Heart left ventricle (tissue), 13 donors: ENCODE measurements around the gene SYPL1.

Source experiments
- POLR2A ChIP-seq, 2 donors: fragments of 450-650 bp; IDR thresholded peaks; one replicate each; pipeline ENCODE4 v1.6.1; 2017; ENCODE audit warnings: antibody characterized with exemption in 2 of 2, mild to moderate bottlenecking in 2 of 2, moderate library complexity in 2 of 2
- TF ChIP-seq, protein P1 (sequence below), 12 donors: fragments of 200-600 bp; sonication (generic) in 4 of 12; IDR thresholded peaks; one replicate each; pipeline versions ENCODE4 v1.5.0 to v1.8.0; 2018 to 2022; ENCODE audit warnings: antibody characterized with exemption in 12 of 12, mild to moderate bottlenecking in 5 of 12
- donor health status: ischemic (EF 13 %, LVEDD 7.1; RV severe dilation, severe dysfunction).
- donor health status: DM: no; HTN: yes; CAD: no.
- donor health status: DM: no; HTN: no; CAD: no.
- donor health status: ischemic (EF 25% LVEDD 6.9; RV normal size, moderate dysfunction).
- donor health status: ischemic (EF 25% LVEDD 5.7; RV mildly dilated, moderate dysfunction).
- donor health status: ischemic (EF 35%, LVEDD 5.7; RV mildly dilated, moderate dysfunction).
- donor health status: nonischemic (EF 11% LVEDD 7.7; RV severe dilation, severe dysfunction).
- donor health status: DM: yes; HTN: yes; CAD: no.
- donor health status: PGD.
- donor health status: ischemic (EF 29% LVEDD 5.4; RV normal size, mild dysfunction).
- donor health status: nonischemic (EF 23%, LVEDD 6.1; RV moderate dilation, normal function).

DNA sequence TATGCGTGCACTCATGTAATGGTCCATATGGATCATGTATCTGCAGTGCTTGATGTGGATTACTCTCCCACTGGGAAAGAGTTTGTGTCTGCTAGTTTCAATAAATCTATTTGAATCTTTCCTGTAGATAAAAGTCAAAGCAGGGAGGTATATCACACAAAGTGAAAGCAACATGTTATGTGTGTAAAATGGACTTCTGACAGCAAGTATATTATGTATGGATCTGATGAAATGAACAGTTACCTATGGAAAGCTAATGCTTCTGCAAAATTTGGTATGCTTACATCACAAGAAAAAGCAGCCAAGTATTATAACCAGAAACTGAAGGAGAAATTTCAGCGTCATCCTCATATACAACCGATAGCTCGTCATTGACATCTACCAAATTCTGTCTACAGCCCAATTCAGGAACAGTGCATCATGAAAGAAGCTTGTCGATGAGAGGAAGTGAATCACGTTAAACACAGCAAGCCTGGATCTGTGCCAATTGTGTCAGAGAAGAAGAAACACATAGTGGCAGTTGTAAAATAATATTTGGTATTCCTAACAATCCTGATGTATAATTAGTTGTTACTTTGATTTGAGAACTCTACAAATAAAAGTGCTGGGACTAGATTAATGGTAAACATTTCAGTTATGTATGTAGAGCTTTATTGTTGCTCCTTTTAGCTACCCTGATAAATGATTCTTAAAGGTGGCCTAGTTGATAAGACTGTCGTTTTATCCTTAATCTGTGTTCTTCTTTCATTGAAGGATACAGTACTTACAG, 14.2 kb upstream of the SYPL1 start:
- TF ChIP-seq, protein P1, sequence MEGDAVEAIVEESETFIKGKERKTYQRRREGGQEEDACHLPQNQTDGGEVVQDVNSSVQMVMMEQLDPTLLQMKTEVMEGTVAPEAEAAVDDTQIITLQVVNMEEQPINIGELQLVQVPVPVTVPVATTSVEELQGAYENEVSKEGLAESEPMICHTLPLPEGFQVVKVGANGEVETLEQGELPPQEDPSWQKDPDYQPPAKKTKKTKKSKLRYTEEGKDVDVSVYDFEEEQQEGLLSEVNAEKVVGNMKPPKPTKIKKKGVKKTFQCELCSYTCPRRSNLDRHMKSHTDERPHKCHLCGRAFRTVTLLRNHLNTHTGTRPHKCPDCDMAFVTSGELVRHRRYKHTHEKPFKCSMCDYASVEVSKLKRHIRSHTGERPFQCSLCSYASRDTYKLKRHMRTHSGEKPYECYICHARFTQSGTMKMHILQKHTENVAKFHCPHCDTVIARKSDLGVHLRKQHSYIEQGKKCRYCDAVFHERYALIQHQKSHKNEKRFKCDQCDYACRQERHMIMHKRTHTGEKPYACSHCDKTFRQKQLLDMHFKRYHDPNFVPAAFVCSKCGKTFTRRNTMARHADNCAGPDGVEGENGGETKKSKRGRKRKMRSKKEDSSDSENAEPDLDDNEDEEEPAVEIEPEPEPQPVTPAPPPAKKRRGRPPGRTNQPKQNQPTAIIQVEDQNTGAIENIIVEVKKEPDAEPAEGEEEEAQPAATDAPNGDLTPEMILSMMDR (IDR thresholded peaks at IDR 0.05): no peak
- no peak for TF ChIP-seq POLR2A (IDR thresholded peaks at IDR 0.05)
